Articular chondrocyte of knee joint (primary cell): ENCODE results near the gene CEP162. TPM values are rescaled to one million over a fixed set of nuclear protein-coding genes. Genes with fewer than 3 reads are reported as not detected.

ENCODE experiments used
- total RNA-seq: library from RNA; depleted of rRNA; stranded (reverse); fragments of >200 nt; gene quantifications from 2 replicates; pipeline ENCODE4 v1.2.3, GENCODE V29; 2012

The CEP162 gene
- total RNA-seq, result 20.0 and 22.2 TPM in 2 replicates

DNA sequence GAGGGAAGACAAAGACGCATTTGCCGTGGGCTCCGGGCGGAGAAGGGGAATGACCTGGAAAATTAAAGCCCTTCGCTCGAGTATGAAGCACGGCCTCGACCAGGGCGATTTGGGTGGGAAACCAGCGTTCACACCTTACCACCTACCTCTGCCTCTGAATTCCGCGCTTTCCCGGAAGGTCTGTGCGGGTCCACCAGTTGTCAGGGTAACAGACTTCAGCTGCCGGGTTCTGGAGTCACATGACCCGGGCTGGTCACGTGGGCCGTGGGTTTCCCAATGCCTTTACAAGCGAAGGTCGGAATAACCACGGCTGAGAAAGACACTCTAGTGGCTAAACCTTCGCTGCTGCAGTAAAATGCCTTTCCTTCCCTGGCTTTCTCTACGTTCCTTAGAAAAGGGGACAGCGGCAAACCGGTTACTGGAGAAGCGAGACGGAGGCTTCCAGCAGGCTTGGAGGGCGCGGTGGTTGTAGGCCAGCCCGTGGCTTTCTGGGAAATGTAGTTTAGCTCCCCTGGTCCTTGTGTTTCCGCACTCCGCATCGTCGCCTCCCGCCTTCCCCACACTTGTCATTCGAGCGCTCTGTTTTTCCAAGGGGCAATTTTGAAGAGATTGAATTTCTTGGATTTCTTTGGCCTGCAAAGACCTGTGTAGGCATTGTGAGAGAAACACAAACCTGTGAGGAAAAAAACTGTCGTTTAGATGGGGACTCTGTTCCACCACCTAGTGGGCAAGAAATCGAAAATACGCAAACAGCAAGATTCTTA is at the start of gene CEP162:
Gene CEP162 (minus strand): TSS at position 210 of the 764 bp plus-strand sequence. CDS start 1,250 bp downstream, outside the sequence.

Other genes starting within 250 kb of the CEP162 start
- 27.2 and 36.6 TPM in 2 replicates for gene MRAP2, start 193.9 kb downstream of the CEP162 start, total RNA-seq